Stomach smooth muscle (tissue), 2 donors: ENCODE measurements around the gene EXOC6.

Experiments
- H3K27ac ChIP-seq: one replicate; pipeline ENCODE4 v1.7.0; 2013; ENCODE audit warnings: mild to moderate bottlenecking, low read length, inconsistent platforms
- H3K27me3 ChIP-seq, 2 donors: one replicate each; pipeline ENCODE4 v1.7.0; 2013; ENCODE audit warnings: low read length in 2 of 2; ENCODE audit not compliant: insufficient read depth in 2 of 2, control insufficient read depth in 1 of 2
- H3K36me3 ChIP-seq, 2 donors: one replicate each; pipeline ENCODE4 v1.7.0; 2013; ENCODE audit warnings: low read length in 2 of 2; ENCODE audit not compliant: control insufficient read depth in 2 of 2, insufficient read depth in 2 of 2
- H3K4me1 ChIP-seq: one replicate; pipeline ENCODE4 v1.7.0; 2013; ENCODE audit warnings: low read length; ENCODE audit not compliant: control insufficient read depth, insufficient read depth
- H3K4me3 ChIP-seq, 2 donors: one replicate each; pipeline ENCODE4 v1.7.0; 2013; ENCODE audit warnings: low read length in 2 of 2
- H3K9ac ChIP-seq, 2 donors: one replicate each; pipeline ENCODE4 v1.7.0; 2013; ENCODE audit warnings: low read length in 2 of 2, mild to moderate bottlenecking in 1 of 2
- H3K9me3 ChIP-seq, 2 donors: one replicate each; pipeline ENCODE4 v1.7.0; 2013; ENCODE audit warnings: low read length in 2 of 2; ENCODE audit not compliant: control insufficient read depth in 2 of 2
- donor health status: healthy.
- donor health status: Pancreatic carcinoma.

EXOC6 gene

GRCh38 chr10:92834986-92835385 is 13.3 kb upstream of the EXOC6 start:
- Histone ChIP-seq H3K9me3 (no peaks in the 10 kb centered on the region), H3K9ac (no peak overlapping the region), H3K27ac (no peak overlapping the region), H3K27me3 (no peaks in the 10 kb centered on the region), H3K4me1 (no peaks in the 10 kb centered on the region), H3K36me3 (no peaks in the 10 kb centered on the region), H3K4me3 (no peak overlapping the region)

- Histone ChIP-seq H3K36me3 (no peaks in the 10 kb centered on the region), H3K27me3 (no peaks in the 10 kb centered on the region), H3K9ac (no peak overlapping the region), H3K27ac (no peak overlapping the region), H3K4me3 (no peak overlapping the region), H3K4me1 (no peaks in the 10 kb centered on the region), H3K9me3 (no peaks in the 10 kb centered on the region)
These were observed 10.9 kb upstream of the EXOC6 start for GRCh38 chr10:92837456-92837855.

GRCh38 chr10:92839191-92840085 is 8.9 kb upstream of the EXOC6 start:
- Histone ChIP-seq H3K9ac (no peak overlapping the region), H3K9me3 (no peaks in the 10 kb centered on the region), H3K4me3 (no peak overlapping the region), H3K27me3 (no peaks in the 10 kb centered on the region), H3K27ac (no peak overlapping the region), H3K4me1 (peaks cover 3% of the 10 kb centered on the region), H3K36me3 (no peaks in the 10 kb centered on the region)

GRCh38 chr10:92844746-92845145 is 3.6 kb upstream of the EXOC6 start:
- H3K4me1 ChIP-seq = peaks cover 3% of the 10 kb centered on the region
- no peaks in the 10 kb centered on the region for H3K36me3 ChIP-seq
- H3K27ac ChIP-seq = no peak overlapping the region
- no peaks in the 10 kb centered on the region for H3K27me3 ChIP-seq
- H3K9ac ChIP-seq = no peak overlapping the region
- H3K9me3 ChIP-seq = no peaks in the 10 kb centered on the region
- no peak overlapping the region for H3K4me3 ChIP-seq

GRCh38 chr10:92845921-92846320 is 2.4 kb upstream of the EXOC6 start:
- no peak overlapping the region for H3K4me3 ChIP-seq

GRCh38 chr10:92846344-92846743 is 2.0 kb upstream of the EXOC6 start:
- Histone ChIP-seq H3K9ac (no peak overlapping the region), H3K36me3 (no peaks in the 10 kb centered on the region), H3K4me3 (no peak overlapping the region), H3K27ac (no peak overlapping the region), H3K4me1 (peaks cover 3% of the 10 kb centered on the region), H3K9me3 (no peaks in the 10 kb centered on the region), H3K27me3 (no peaks in the 10 kb centered on the region)

More at GRCh38 chr10:92845921-92846320, 2.4 kb upstream of the EXOC6 start:
- no peaks in the 10 kb centered on the region for H3K9me3 ChIP-seq
- H3K27ac ChIP-seq = no peak overlapping the region
- H3K9ac ChIP-seq = no peak overlapping the region
- H3K4me1 ChIP-seq = peaks cover 3% of the 10 kb centered on the region
- H3K27me3 ChIP-seq = no peaks in the 10 kb centered on the region
- H3K36me3 ChIP-seq = no peaks in the 10 kb centered on the region

- Histone ChIP-seq H3K4me3 (no peak overlapping the region), H3K9ac (no peak overlapping the region), H3K27me3 (no peaks in the 10 kb centered on the region), H3K27ac (no peak overlapping the region), H3K9me3 (no peaks in the 10 kb centered on the region), H3K36me3 (no peaks in the 10 kb centered on the region), H3K4me1 (peaks cover 3% of the 10 kb centered on the region)
These were observed 1.5 kb upstream of the EXOC6 start for GRCh38 chr10:92846854-92847201.

GRCh38 chr10:92847202-92847864 is 987 bp upstream of the EXOC6 start:
- Histone ChIP-seq H3K4me1 (peaks cover 3% of the 10 kb centered on the region), H3K9ac (no peak overlapping the region), H3K27me3 (no peaks in the 10 kb centered on the region), H3K36me3 (no peaks in the 10 kb centered on the region), H3K9me3 (no peaks in the 10 kb centered on the region), H3K27ac (no peak overlapping the region), H3K4me3 (no peak overlapping the region)

GRCh38 chr10:92848037-92848440 is 281 bp upstream of the EXOC6 start:
- Histone ChIP-seq H3K27ac (no peak overlapping the region), H3K9ac (peak overlapping the region; percentile 47 to 55), H3K4me3 (peak overlapping the region; percentile 75 to 81)

GRCh38 chr10:92849234-92849525 is 860 bp downstream of the EXOC6 start:
- H3K4me1 ChIP-seq = no peaks in the 10 kb centered on the region
- no peaks in the 10 kb centered on the region for H3K36me3 ChIP-seq
- H3K9ac ChIP-seq = peak overlapping the region; percentile 55 to 61
- peak overlapping the region; percentile 70 to 81 for H3K4me3 ChIP-seq
- H3K27me3 ChIP-seq = no peaks in the 10 kb centered on the region
- H3K27ac ChIP-seq = no peak overlapping the region
- H3K9me3 ChIP-seq = no peaks in the 10 kb centered on the region

More at GRCh38 chr10:92848037-92848440, 281 bp upstream of the EXOC6 start:
- Histone ChIP-seq H3K4me1 (no peaks in the 10 kb centered on the region), H3K36me3 (no peaks in the 10 kb centered on the region), H3K27me3 (no peaks in the 10 kb centered on the region), H3K9me3 (no peaks in the 10 kb centered on the region)

- Histone ChIP-seq H3K9me3 (no peaks in the 10 kb centered on the region), H3K27me3 (no peaks in the 10 kb centered on the region), H3K4me3 (peak overlapping the region; percentile 70 to 81), H3K9ac (peak overlapping the region in 1 of 2 donors; percentile 55), H3K36me3 (no peaks in the 10 kb centered on the region), H3K27ac (no peak overlapping the region), H3K4me1 (no peaks in the 10 kb centered on the region)
These were observed 1.3 kb downstream of the EXOC6 start for GRCh38 chr10:92849576-92850090.
